ENCODE data around the gene ITGAV. TPM values are rescaled to one million over a fixed set of nuclear protein-coding genes. Genes with fewer than 3 reads are reported as not detected.

ITGAV gene
- total RNA-seq, 1 donor from 2014 or later: 21.9 TPM

GRCh38 chr2:186558512-186559276, 31.2 kb upstream of the ITGAV start:
- H3K36me3 Mint-ChIP-seq (ENCODE audit: unreplicated experiment): peaks cover 6% of the 10 kb centered on the region
- no peaks in the 10 kb centered on the region for H3K4me1 Mint-ChIP-seq (ENCODE audit: low read depth, unreplicated experiment)
- H3K27me3 Mint-ChIP-seq (ENCODE audit: unreplicated experiment): no peaks in the 10 kb centered on the region
- no peaks in the 10 kb centered on the region for H3K9me3 Mint-ChIP-seq (ENCODE audit: unreplicated experiment)
- no peak for DNase-seq
- H3K27ac Mint-ChIP-seq (ENCODE audit: unreplicated experiment): no peak overlapping the region
- TF ChIP-seq CTCF (IDR thresholded peaks at IDR 0.05; ENCODE audit: partially characterized antibody, unreplicated experiment): no peak
- no peak overlapping the region for H3K4me3 Mint-ChIP-seq (ENCODE audit: unreplicated experiment)

GRCh38 chr2:186559370-186559769, 30.5 kb upstream of the ITGAV start:
- no peak for TF ChIP-seq CTCF (IDR thresholded peaks at IDR 0.05; ENCODE audit: partially characterized antibody, unreplicated experiment)
- DNase-seq: no peak
- H3K27ac Mint-ChIP-seq (ENCODE audit: unreplicated experiment): no peak overlapping the region
- no peak overlapping the region for H3K4me3 Mint-ChIP-seq (ENCODE audit: unreplicated experiment)
- no peaks in the 10 kb centered on the region for H3K27me3 Mint-ChIP-seq (ENCODE audit: unreplicated experiment)
- H3K36me3 Mint-ChIP-seq (ENCODE audit: unreplicated experiment): peaks cover 6% of the 10 kb centered on the region
- H3K9me3 Mint-ChIP-seq (ENCODE audit: unreplicated experiment): no peaks in the 10 kb centered on the region
- no peaks in the 10 kb centered on the region for H3K4me1 Mint-ChIP-seq (ENCODE audit: low read depth, unreplicated experiment)

GRCh38 chr2:186559848-186560247, 30.0 kb upstream of the ITGAV start:
- DNase-seq: no peak
- Mint-ChIP-seq H3K9me3 (ENCODE audit: unreplicated experiment) (no peaks in the 10 kb centered on the region), H3K36me3 (ENCODE audit: unreplicated experiment) (peaks cover 6% of the 10 kb centered on the region), H3K27me3 (ENCODE audit: unreplicated experiment) (no peaks in the 10 kb centered on the region), H3K4me1 (ENCODE audit: low read depth, unreplicated experiment) (no peaks in the 10 kb centered on the region), H3K4me3 (ENCODE audit: unreplicated experiment) (no peak overlapping the region), H3K27ac (ENCODE audit: unreplicated experiment) (no peak overlapping the region)
- TF ChIP-seq CTCF (IDR thresholded peaks at IDR 0.05; ENCODE audit: partially characterized antibody, unreplicated experiment): no peak

- no peak for TF ChIP-seq CTCF (IDR thresholded peaks at IDR 0.05; ENCODE audit: partially characterized antibody, unreplicated experiment)
These were observed 29.6 kb upstream of the ITGAV start for GRCh38 chr2:186560254-186560653.

GRCh38 chr2:186561467-186562208, 28.2 kb upstream of the ITGAV start:
- Mint-ChIP-seq H3K9me3 (ENCODE audit: unreplicated experiment) (peaks cover 2% of the 10 kb centered on the region), H3K36me3 (ENCODE audit: unreplicated experiment) (peaks cover 6% of the 10 kb centered on the region), H3K4me3 (ENCODE audit: unreplicated experiment) (no peak overlapping the region), H3K4me1 (ENCODE audit: low read depth, unreplicated experiment) (no peaks in the 10 kb centered on the region), H3K27me3 (ENCODE audit: unreplicated experiment) (no peaks in the 10 kb centered on the region), H3K27ac (ENCODE audit: unreplicated experiment) (no peak overlapping the region)
- DNase-seq: no peak
- no peak for TF ChIP-seq CTCF (IDR thresholded peaks at IDR 0.05; ENCODE audit: partially characterized antibody, unreplicated experiment)

More at GRCh38 chr2:186560254-186560653, 29.6 kb upstream of the ITGAV start:
- Mint-ChIP-seq H3K4me1 (ENCODE audit: low read depth, unreplicated experiment) (no peaks in the 10 kb centered on the region), H3K27ac (ENCODE audit: unreplicated experiment) (no peak overlapping the region), H3K36me3 (ENCODE audit: unreplicated experiment) (peaks cover 6% of the 10 kb centered on the region), H3K4me3 (ENCODE audit: unreplicated experiment) (no peak overlapping the region), H3K9me3 (ENCODE audit: unreplicated experiment) (no peaks in the 10 kb centered on the region), H3K27me3 (ENCODE audit: unreplicated experiment) (no peaks in the 10 kb centered on the region)
- no peak for DNase-seq
